Activated CD8-positive, alpha-beta T cell treated with anti-CD3 and anti-CD28 coated beads, Interleukin-2, amount 10 ng/mL, durations not matched to agents 7 days and 5 days (primary cell): ENCODE data around the gene DTNA. TPM values are rescaled to one million over a fixed set of nuclear protein-coding genes. Genes with fewer than 3 reads are reported as not detected.
"Not testable (repeated sequence)": the region's sequence is repeated elsewhere in the genome, so short reads cannot be mapped to it uniquely, and the experiment has no call there.

Experiments
- ATAC-seq: fragments of 150-1000 bp; cut with Tn5 transposase; one replicate; pipeline ENCODE4 v1.10.0; 2021; ENCODE audit warnings: moderate library complexity
- CTCF ChIA-PET: fragments of 350-600 bp; sonication (Branson Sonifier 250); formaldehyde crosslinking; loops from one replicate; lab custom pipeline; 2021; ENCODE audit warnings: antibody characterized with exemption; lab: Charles Lee
- POLR2A ChIA-PET: fragments of 350-600 bp; sonication (Branson Sonifier 250); formaldehyde crosslinking; loops from one replicate; lab custom pipeline; 2021; ENCODE audit warnings: antibody characterized with exemption; lab: Charles Lee
- DNase-seq: peaks from one replicate; pipeline ENCODE4 v3.0.0-alpha.2; 2020
- H3K27ac Mint-ChIP-seq: one replicate; pipeline ENCODE4 v1.8.0; 2021; ENCODE audit warnings: mild to moderate bottlenecking, mixed read lengths
- H3K27me3 Mint-ChIP-seq: one replicate; pipeline ENCODE4 v1.8.0; 2021; ENCODE audit warnings: low read depth, mixed read lengths
- H3K36me3 Mint-ChIP-seq: one replicate; pipeline ENCODE4 v1.8.0; 2021; ENCODE audit warnings: low read depth, mixed read lengths
- H3K4me1 Mint-ChIP-seq: one replicate; pipeline ENCODE4 v1.8.0; 2021; ENCODE audit warnings: low read depth, mixed read lengths
- H3K4me3 Mint-ChIP-seq: one replicate; pipeline ENCODE4 v1.8.0; 2021; ENCODE audit warnings: mild to moderate bottlenecking, mixed read lengths
- H3K9me3 Mint-ChIP-seq: one replicate; pipeline ENCODE4 v1.8.0; 2022; ENCODE audit warnings: mixed read lengths; ENCODE audit not compliant: insufficient read depth
- total RNA-seq, 2 experiments: library from RNA; stranded (reverse); gene quantifications; one replicate each; pipeline ENCODE4 v1.2.3, GENCODE V29; 2021

DTNA gene
- total RNA-seq, 2 experiments from 2014 or later = not detected

- POLR2A ChIA-PET = no interaction called here
- H3K36me3 Mint-ChIP-seq = no peaks in the 10 kb centered on the region
- no peak for ATAC-seq
Measured at GRCh38 chr18:34701911-34702310, 8.2 kb upstream of the DTNA start.

GRCh38 chr18:34702814-34703213 lies 7.3 kb upstream of the DTNA start:
- CTCF ChIA-PET = interaction anchor here (1.0 kb wide), 1 partner anchor 42 kb away, joined by 3 read pairs; no protein-coding TSS in a partner anchor
- Mint-ChIP-seq H3K4me1 (no peaks in the 10 kb centered on the region), H3K27ac (no peak overlapping the region), H3K27me3 (no peaks in the 10 kb centered on the region), H3K4me3 (no peak overlapping the region), H3K9me3 (no peaks in the 10 kb centered on the region), H3K36me3 (no peaks in the 10 kb centered on the region)
- ATAC-seq = no peak
- no peak for DNase-seq
- POLR2A ChIA-PET = no interaction called here

More at GRCh38 chr18:34701911-34702310, 8.2 kb upstream of the DTNA start:
- no peak for DNase-seq
- Mint-ChIP-seq H3K27me3 (no peaks in the 10 kb centered on the region), H3K27ac (no peak overlapping the region), H3K4me1 (no peaks in the 10 kb centered on the region), H3K9me3 (no peaks in the 10 kb centered on the region), H3K4me3 (no peak overlapping the region)
- CTCF ChIA-PET = no interaction called here

- DNase-seq (no peak), ATAC-seq (no peak)
- ChIA-PET POLR2A (no interaction called here), CTCF (no interaction called here)
- Mint-ChIP-seq H3K27me3 (no peaks in the 10 kb centered on the region), H3K27ac (no peak overlapping the region), H3K4me1 (no peaks in the 10 kb centered on the region), H3K9me3 (no peaks in the 10 kb centered on the region), H3K36me3 (no peaks in the 10 kb centered on the region), H3K4me3 (no peak overlapping the region)
Measured at GRCh38 chr18:34704074-34704473, 6.0 kb upstream of the DTNA start.

- H3K9me3 Mint-ChIP-seq = no peaks in the 10 kb centered on the region
- H3K36me3 Mint-ChIP-seq = no peaks in the 10 kb centered on the region
- H3K4me1 Mint-ChIP-seq = no peaks in the 10 kb centered on the region
- CTCF ChIA-PET = no interaction called here
- H3K27me3 Mint-ChIP-seq = no peaks in the 10 kb centered on the region
- ATAC-seq (no peak), DNase-seq (no peak)
- H3K4me3 Mint-ChIP-seq = no peak overlapping the region
- H3K27ac Mint-ChIP-seq = no peak overlapping the region
- POLR2A ChIA-PET = no interaction called here
Measured at GRCh38 chr18:34704823-34705222, 5.3 kb upstream of the DTNA start.

GRCh38 chr18:34707670-34708069 lies 2.4 kb upstream of the DTNA start:
- ChIA-PET CTCF (no interaction called here), POLR2A (no interaction called here)

GRCh38 chr18:34709104-34709503 lies 994 bp upstream of the DTNA start:
- H3K9me3 Mint-ChIP-seq = no peaks in the 10 kb centered on the region
- no peak overlapping the region for H3K27ac Mint-ChIP-seq
- ChIA-PET POLR2A (no interaction called here), CTCF (interaction anchor here (1.2 kb wide), 1 partner anchor 48 kb away, joined by 4 read pairs; no protein-coding TSS in a partner anchor)
- no peaks in the 10 kb centered on the region for H3K36me3 Mint-ChIP-seq
- DNase-seq (no peak), ATAC-seq (no peak)
- H3K27me3 Mint-ChIP-seq = no peaks in the 10 kb centered on the region
- no peak overlapping the region for H3K4me3 Mint-ChIP-seq
- no peaks in the 10 kb centered on the region for H3K4me1 Mint-ChIP-seq

More at GRCh38 chr18:34707670-34708069, 2.4 kb upstream of the DTNA start:
- ATAC-seq (no peak), DNase-seq (no peak)
- Mint-ChIP-seq H3K9me3 (no peaks in the 10 kb centered on the region), H3K4me3 (no peak overlapping the region), H3K4me1 (no peaks in the 10 kb centered on the region), H3K27ac (no peak overlapping the region), H3K27me3 (no peaks in the 10 kb centered on the region), H3K36me3 (no peaks in the 10 kb centered on the region)

- Mint-ChIP-seq H3K4me3 (no peak overlapping the region), H3K27ac (no peak overlapping the region), H3K27me3 (no peaks in the 10 kb centered on the region), H3K9me3 (no peaks in the 10 kb centered on the region), H3K4me1 (no peaks in the 10 kb centered on the region), H3K36me3 (no peaks in the 10 kb centered on the region)
- ATAC-seq (no peak), DNase-seq (no peak)
- CTCF ChIA-PET = no interaction called here
- POLR2A ChIA-PET = no interaction called here
Measured at GRCh38 chr18:34710458-34710914, 388 bp downstream of the DTNA start.

- Mint-ChIP-seq H3K4me1 (no peaks in the 10 kb centered on the region), H3K36me3 (no peaks in the 10 kb centered on the region), H3K27me3 (no peaks in the 10 kb centered on the region), H3K9me3 (no peaks in the 10 kb centered on the region), H3K27ac (no peak overlapping the region), H3K4me3 (no peak overlapping the region)
- DNase-seq (no peak), ATAC-seq (no peak)
- ChIA-PET POLR2A (no interaction called here), CTCF (no interaction called here)
Measured at GRCh38 chr18:34710934-34711333, 836 bp downstream of the DTNA start.

GRCh38 chr18:34716111-34716510 lies 6.0 kb downstream of the DTNA start:
- POLR2A ChIA-PET, ATAC-seq, H3K36me3 Mint-ChIP-seq, CTCF ChIA-PET, DNase-seq, H3K27ac Mint-ChIP-seq, H3K9me3 Mint-ChIP-seq, H3K27me3 Mint-ChIP-seq, H3K4me1 Mint-ChIP-seq, H3K4me3 Mint-ChIP-seq: not testable (repeated sequence)

GRCh38 chr18:34718610-34719009 lies 8.5 kb downstream of the DTNA start:
- CTCF ChIA-PET = no interaction called here
- H3K4me1 Mint-ChIP-seq = no peaks in the 10 kb centered on the region

GRCh38 chr18:34720220-34720619 lies 10.1 kb downstream of the DTNA start:
- no peaks in the 10 kb centered on the region for H3K27me3 Mint-ChIP-seq
- no peaks in the 10 kb centered on the region for H3K36me3 Mint-ChIP-seq
- no peaks in the 10 kb centered on the region for H3K9me3 Mint-ChIP-seq
- H3K27ac Mint-ChIP-seq = no peak overlapping the region
- POLR2A ChIA-PET = no interaction called here
- H3K4me3 Mint-ChIP-seq = no peak overlapping the region
- no peak for ATAC-seq
- CTCF ChIA-PET = interaction anchor here (1.3 to 1.4 kb wide), 2 partner anchors 9 to 59 kb away, joined by 4 to 5 read pairs; no protein-coding TSS in a partner anchor
- no peak for DNase-seq
- no peaks in the 10 kb centered on the region for H3K4me1 Mint-ChIP-seq

More at GRCh38 chr18:34718610-34719009, 8.5 kb downstream of the DTNA start:
- no peak overlapping the region for H3K4me3 Mint-ChIP-seq
- no peaks in the 10 kb centered on the region for H3K27me3 Mint-ChIP-seq
- DNase-seq = no peak
- no peak for ATAC-seq
- POLR2A ChIA-PET = no interaction called here
- no peaks in the 10 kb centered on the region for H3K9me3 Mint-ChIP-seq
- no peak overlapping the region for H3K27ac Mint-ChIP-seq
- H3K36me3 Mint-ChIP-seq = no peaks in the 10 kb centered on the region

GRCh38 chr18:34723143-34723542 lies 13.0 kb downstream of the DTNA start:
- ATAC-seq (no peak), DNase-seq (no peak)
- Mint-ChIP-seq H3K27me3 (no peaks in the 10 kb centered on the region), H3K27ac (no peak overlapping the region), H3K9me3 (no peaks in the 10 kb centered on the region), H3K36me3 (no peaks in the 10 kb centered on the region), H3K4me1 (no peaks in the 10 kb centered on the region), H3K4me3 (no peak overlapping the region)
- ChIA-PET POLR2A (no interaction called here), CTCF (no interaction called here)

GRCh38 chr18:34725737-34726136 lies 15.6 kb downstream of the DTNA start:
- H3K27me3 Mint-ChIP-seq, DNase-seq, H3K36me3 Mint-ChIP-seq, H3K4me1 Mint-ChIP-seq, CTCF ChIA-PET, H3K4me3 Mint-ChIP-seq, ATAC-seq, POLR2A ChIA-PET, H3K27ac Mint-ChIP-seq, H3K9me3 Mint-ChIP-seq: not testable (repeated sequence)
